Colon (tissue), 2 donors: ENCODE data around the gene PLPPR3.
"Not testable (repeated sequence)": the region's sequence is repeated elsewhere in the genome, so short reads cannot be mapped to it uniquely, and the experiment has no call there.

ENCODE experiments used
- FAIRE-seq: peaks from 2 replicates; lab custom pipeline; 2012; peaks lifted over from hg19 to GRCh38; lab: Jason Lieb, UNC
- donor health status: control.
- donor health status: control.

PLPPR3 gene

DNA sequence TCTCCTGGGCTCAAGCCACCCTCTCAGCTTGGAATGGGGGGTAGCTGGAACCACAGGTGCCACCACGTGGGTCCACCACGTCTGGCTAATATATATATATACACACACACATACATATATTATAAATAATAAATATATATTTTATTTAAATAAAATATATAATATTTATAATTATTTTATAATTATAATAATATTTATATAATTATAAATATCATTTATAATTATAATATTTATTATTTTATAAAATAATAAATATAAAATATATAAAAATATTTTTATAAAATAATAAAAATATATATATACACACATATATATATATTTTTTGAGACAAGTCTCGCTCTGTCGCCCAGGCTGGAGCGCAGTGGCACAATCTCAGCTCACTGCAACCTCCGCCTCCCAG lies 32.8 kb upstream of the PLPPR3 start:
- peak; percentile 83 for FAIRE-seq

DNA sequence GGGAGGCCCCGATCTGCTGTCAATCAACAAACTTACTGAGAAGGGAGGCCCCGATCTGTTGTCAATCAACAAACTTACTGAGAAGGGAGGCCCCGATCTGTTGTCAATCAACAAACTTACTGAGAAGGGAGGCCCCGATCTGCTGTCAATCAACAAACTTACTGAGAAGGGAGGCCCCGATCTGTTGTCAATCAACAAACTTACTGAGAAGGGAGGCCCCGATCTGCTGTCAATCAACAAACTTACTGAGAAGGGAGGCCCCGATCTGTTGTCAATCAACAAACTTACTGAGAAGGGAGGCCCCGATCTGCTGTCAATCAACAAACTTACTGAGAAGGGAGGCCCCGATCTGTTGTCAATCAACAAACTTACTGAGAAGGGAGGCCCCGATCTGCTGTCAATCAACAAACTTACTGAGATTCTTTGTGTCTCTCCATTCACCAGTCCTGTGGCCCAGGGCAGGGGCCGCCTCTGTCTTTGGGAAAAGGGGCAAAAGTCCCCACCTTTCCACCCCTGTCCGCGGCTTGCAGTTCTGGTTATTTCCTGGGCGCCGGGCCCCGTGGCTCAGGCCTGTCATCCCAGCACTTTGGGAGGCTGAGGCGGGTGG lies 32.0 kb upstream of the PLPPR3 start:
- not testable (repeated sequence) for FAIRE-seq

DNA sequence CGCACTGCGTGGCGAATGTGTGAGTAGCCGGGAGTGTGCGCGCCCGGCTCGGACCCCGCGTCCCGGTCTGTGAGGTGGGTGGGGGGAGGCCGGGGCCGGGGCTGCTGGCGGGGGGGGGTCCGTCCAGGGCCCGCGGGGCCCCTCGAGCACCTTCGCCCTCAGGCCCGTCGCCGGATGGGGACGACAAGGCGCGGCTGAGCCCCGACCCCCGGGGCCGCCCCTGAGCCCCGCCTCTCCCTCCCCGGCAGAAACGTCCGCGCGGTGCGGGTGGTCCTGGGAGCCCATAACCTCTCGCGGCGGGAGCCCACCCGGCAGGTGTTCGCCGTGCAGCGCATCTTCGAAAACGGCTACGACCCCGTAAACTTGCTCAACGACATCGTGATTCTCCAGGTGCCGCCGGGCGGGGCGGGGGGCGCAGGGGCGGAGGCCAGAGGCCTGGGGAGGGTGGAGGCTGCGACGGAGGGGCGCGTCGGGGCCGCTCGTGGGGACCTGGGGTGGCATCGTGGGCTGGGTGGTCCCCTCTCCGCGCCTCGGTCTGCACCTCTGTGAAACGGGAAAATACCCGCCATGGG lies 31.3 kb upstream of the PLPPR3 start:
- FAIRE-seq: no peak

DNA sequence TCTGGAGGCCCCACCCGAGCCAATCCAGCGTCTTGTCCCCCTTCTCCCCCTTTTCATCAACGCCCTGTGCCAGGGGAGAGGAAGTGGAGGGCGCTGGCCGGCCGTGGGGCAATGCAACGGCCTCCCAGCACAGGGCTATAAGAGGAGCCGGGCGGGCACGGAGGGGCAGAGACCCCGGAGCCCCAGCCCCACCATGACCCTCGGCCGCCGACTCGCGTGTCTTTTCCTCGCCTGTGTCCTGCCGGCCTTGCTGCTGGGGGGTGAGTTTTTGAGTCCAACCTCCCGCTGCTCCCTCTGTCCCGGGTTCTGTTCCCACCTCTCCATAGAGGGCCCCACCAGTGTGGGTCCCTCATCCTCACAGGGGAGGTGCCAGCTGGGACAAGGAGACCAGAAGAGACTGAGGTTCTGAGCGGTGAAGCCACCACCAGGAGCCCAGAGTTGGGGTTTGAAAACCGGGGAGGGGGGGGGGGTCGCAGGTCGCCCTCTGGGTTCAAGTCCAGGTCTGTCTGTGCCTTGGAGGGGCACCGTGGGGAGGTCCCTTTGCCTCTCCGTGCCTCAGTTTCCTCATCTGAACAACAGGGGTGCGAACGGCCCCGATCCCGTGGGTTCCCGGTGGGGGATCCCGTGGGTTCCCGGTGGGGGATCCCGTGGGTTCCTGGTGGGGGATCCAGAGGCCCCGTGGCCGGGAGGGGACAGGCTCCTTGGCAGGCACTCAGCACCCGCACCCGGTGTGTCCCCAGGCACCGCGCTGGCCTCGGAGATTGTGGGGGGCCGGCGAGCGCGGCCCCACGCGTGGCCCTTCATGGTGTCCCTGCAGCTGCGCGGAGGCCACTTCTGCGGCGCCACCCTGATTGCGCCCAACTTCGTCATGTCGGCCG lies 30.6 kb upstream of the PLPPR3 start, which contains the start of gene ELANE:
TSS of gene ELANE (plus strand) at position 168 of the 878 bp plus-strand sequence. CDS start at position 194, 26 bp downstream.
- FAIRE-seq: no peak

DNA sequence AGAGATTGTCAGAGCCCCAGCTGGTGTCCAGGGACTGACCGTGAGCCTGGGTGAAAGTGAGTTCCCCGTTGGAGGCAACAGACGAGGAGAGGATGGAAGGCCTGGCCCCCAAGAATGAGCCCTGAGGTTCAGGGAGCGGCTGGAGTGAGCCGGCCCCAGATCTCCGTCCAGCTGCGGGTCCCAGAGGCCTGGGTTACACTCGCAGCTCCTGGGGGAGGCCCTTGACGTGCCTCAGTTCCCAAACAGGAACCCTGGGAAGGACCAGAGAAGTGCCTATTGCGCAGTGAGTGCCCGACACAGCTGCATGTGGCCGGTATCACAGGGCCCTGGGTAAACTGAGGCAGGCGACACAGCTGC lies 29.2 kb upstream of the PLPPR3 start:
- no peak for FAIRE-seq

DNA sequence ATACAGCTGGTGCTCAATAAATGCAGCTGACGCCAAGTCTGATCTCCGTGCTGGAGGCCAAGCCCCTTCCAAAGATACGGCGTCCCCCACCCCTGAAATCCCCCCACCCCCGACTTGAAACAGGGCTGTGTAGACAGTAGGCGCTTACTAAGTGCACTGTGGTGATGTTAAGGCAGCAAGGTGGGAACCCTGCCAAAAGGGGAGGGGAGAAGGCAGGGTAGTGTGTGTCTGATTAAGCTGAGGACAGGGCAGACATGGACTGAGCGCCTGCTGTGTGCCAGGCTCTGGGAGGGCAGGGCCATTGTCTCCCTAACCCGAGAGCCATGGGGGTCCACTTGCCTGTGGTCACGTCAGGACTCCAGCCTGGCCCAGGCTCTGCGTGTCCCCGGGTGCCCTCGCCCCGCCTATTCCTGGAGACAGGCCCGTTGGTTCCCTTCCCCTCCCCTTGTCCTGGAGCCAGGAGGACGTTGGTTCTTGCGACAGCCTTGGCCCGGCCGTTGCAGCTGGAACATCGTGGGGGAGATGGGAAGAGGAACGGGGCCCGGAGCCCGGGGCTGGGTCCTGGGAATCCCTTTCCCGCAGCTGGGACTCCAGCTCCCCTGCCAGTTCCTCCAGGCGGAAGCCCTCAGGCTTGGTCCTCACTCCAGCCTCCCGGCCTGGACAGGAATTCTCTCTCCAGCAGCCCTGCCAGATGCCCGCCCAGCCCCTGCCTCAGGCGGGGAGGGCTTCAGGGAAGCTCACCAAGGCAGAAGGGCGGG lies 28.6 kb upstream of the PLPPR3 start:
- FAIRE-seq: no peak

DNA sequence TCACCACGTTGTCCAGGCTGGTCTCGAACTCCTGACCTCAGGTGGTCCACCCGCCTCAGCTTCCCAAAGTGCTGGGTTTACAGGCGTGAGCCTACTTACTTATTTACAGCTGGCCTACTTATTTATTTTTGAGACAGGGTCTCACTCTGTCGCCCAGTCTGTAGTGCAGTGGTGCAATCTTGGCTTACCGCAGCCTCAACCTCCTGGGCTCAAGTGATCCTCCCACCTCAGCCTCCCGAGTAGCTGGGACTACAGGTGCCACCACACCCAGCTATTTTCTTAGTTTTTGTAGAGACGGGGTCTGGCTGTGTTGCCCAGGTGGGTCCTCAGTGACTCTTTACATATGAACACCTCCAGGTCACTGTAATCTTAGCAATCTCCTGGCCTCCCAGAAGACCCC lies 27.4 kb upstream of the PLPPR3 start:
- not testable (repeated sequence) for FAIRE-seq

DNA sequence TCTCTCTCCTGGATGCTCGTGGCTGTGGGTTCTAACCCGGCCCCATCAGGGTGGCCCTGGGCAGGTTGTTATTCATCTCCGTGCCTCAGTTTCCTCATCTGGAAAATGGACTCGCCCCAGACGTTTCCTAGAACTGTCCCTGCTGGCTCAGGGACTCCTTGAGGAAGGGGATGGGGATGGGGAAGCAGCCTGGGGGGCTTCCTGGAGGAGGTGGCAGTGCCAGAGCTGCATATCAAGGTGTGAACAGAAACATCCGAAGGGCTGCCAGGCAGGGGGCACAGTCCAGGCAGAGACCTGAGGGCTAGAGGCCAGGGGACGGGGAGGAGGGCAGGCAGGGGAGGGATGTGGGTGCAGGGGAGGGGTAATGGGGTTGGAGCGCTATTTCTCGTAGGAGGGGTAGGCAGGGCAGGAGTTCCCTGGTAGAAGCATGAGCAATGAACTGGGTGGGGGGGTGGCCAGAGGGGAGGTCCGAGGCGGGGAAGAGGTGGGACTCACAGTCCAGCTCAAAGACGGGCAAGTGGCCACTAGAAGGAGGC lies 26.7 kb upstream of the PLPPR3 start:
- FAIRE-seq: no peak

DNA sequence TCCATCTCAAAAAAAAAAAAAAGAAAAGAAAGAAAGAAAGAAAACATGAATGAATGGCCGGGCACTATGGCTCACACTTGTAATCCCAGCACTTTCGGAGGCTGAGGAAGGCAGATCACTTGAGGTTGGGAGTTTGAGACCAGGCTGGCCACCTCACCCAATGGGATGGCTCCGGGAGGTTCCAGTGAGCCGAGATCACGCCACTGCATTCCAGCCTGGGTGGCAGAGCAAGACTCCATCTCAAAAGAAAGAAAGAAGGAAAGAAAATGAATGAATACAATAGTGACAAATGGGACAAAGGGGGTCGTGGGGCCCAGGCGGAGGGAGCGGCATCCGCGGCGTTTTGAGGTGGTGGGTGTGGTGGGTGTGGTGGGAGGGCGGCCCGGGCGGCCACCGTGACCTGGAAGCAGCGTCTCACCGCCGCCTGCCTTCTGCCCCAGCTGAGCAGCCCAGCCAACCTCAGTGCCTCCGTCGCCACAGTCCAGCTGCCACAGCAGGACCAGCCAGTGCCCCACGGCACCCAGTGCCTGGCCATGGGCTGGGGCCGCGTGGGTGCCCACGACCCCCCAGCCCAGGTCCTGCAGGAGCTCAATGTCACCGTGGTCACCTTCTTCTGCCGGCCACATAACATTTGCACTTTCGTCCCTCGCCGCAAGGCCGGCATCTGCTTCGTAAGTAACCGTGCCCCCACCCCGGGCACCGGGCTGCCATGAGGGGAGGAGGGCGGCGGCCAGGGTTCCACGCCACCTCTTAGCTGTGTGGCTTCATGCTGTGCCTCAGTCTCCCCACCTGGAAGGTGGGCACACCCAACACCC lies 24.2 kb upstream of the PLPPR3 start:
- FAIRE-seq: no peak

DNA sequence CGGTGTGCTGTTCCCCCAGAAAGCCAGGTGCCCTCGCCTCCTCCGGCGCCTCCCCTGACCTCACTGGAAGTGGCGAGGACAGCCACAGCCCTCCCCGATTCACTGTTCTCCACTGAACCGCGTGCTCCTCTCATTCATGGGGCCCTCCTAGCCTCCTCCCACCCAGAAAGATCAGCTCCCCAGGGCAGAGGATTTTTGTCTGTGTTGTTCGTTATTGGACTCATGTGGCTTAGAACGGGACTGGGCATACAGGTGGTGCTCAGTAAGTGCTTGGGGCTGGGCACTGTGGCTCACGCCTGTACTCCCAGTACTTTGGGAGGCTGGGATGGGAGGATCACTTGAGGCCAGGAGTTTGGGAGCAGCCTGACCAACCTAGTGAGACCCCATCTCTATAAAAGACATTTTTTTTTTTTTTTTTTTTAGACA lies 22.8 kb upstream of the PLPPR3 start:
- FAIRE-seq: no peak

DNA sequence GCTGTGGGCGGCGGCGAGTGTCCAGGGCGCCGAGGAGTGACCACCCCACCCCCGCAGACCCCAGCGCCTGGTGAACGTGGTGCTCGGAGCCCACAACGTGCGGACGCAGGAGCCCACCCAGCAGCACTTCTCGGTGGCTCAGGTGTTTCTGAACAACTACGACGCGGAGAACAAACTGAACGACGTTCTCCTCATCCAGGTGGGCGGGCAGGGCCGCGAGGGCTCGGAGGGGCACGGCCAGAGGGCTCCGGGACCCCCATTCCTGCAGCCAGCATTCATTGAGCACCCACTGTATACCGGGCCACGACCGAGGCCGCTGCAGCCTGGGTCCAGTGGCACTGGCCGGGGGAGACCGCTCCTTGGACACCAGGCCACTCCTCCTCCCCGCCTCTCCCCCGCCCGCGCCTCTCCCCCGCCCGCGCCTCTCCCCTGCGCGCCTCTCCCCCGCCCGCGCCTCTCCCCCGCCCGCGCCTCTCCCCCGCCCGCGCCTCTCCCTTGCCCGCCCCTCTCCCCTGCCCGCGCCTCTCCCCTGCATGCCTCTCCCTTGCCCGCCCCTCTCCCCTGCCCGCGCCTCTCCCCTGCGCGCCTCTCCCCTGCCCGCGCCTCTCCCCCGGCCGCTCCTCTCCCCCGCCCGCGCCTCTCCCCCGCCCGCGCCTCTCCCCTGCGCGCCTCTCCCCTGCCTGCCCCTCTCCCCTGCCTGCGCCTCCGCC lies 22.2 kb upstream of the PLPPR3 start:
- FAIRE-seq: no peak

DNA sequence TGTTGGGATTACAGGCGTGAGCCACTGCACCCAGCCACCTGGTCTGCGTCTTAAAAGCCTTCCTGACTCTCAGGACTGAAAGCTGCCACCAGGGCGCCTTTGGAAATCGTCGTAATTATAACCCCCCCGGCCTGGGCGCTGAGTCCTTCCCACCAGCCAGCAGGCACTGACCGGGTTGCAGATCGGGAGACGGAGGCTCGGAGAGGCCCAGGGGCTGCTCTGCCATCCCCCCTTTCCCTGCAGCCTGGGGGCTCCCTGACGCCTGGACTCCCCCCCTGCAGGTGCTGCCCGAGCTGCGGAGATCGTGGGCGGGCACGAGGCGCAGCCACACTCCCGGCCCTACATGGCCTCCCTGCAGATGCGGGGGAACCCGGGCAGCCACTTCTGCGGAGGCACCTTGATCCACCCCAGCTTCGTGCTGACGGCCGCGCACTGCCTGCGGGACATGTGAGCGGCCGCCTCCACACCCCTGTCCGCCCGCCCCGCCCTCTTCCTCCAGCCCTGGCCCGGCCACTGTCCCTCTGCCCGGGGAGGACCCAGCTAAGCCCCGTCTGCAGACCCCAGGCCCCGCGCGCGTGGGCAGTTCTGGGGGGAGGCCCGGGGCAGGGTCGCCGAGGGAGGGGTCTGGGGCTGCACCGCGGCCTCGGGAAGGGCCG lies 21.6 kb upstream of the PLPPR3 start:
- FAIRE-seq: no peak

DNA sequence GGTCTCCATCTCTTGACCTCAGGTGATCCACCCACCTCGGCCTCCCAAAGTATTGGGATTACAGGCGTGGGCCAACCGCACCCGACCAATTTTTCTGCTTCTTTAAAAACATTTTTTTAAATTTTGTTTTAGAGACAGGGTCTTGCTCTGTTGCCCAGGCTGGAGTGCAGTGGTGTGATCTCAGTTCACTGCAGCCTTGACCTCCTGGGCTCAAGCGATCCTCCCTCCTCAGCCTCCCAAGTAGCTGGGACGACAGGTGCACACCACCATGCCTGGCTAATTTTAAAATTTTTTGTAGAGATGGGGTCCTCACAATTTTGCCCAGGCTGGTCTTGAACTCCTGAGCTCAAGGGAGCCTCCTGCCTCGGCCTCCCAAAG lies 21.0 kb upstream of the PLPPR3 start:
- FAIRE-seq: not testable (repeated sequence)

DNA sequence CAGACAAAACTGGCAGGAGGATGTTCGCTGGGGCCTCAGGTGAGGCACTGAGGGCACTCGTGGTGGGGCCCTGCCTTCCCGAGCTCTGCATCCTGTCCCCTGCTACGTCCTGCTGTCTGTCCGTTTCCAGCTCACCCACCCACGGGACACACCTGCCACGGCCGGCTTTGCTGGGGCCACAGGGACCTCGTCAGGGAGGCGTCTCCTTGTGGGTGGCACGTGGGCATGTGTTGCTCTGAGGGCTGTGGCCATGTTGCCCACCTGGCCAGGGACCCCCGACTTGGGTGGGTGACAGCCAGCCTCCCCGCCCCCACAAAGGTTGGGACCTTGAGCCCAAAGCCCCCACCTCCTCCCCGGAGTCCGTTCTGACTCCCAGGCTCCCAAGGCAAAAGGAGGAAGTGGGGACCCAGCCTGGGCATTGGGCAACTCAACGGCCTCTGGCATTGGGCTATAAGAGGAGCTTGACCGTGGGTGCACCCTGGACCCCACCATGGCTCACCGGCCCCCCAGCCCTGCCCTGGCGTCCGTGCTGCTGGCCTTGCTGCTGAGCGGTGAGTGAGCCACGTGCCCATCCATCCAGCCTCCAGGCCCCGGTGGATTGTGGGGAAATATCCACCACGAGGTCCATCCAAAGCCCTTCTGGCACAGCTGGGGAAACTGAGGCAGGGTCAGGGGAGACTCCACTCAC lies 18.9 kb upstream of the PLPPR3 start, which contains the start of gene PRTN3:
TSS of gene PRTN3 (plus strand) at position 481 of the 688 bp plus-strand sequence. CDS start at position 491, 10 bp downstream.
- FAIRE-seq: no peak

DNA sequence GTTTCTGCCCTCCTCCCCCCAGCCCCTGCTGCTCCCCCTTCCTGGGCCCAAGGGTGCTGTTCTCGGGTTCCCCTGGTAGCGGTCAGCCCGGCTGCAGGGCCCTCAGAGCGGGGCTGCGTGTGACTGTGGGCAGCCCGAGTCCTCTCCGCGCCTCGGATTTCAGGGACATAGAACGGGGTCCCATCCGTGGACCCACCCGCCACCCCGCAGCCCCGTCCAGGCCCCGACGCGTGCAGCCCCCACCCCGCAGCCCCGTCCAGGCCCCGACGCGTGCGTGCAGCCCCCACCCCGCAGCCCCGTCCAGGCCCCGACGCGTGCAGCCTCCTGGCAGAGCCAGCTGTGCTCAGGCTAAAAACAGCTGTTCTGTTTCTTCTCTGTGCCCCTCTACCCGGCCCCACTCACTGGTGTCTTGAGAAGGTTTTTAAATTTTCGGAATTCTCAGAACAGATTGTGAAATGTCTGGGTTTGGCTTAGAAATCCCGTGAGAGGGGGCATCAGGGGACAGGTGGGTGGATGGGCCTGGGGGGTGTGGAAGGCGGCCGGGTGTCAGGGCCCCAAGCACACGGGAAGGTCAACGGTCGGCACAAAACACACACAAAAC lies 13.6 kb upstream of the PLPPR3 start:
- FAIRE-seq: no peak

DNA sequence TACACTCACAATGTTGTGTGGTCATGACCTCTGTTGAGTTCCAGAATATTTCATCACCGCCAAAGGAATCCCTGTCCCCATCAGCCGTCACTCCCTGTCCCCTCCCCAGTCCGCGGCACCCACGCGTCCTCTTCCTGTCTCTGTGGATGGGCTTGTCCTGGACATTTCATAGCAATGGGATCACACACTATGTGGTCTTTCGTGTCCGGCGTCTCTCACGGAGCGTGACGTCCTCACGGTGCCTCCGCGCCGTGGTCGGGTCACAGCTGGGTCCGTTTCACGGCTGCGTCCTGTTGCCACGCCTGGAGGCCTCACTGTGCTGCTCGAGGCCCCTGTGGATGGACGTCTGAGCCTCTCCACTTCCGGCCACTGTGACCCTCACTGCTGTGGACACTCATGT lies 12.5 kb upstream of the PLPPR3 start:
- no peak for FAIRE-seq

DNA sequence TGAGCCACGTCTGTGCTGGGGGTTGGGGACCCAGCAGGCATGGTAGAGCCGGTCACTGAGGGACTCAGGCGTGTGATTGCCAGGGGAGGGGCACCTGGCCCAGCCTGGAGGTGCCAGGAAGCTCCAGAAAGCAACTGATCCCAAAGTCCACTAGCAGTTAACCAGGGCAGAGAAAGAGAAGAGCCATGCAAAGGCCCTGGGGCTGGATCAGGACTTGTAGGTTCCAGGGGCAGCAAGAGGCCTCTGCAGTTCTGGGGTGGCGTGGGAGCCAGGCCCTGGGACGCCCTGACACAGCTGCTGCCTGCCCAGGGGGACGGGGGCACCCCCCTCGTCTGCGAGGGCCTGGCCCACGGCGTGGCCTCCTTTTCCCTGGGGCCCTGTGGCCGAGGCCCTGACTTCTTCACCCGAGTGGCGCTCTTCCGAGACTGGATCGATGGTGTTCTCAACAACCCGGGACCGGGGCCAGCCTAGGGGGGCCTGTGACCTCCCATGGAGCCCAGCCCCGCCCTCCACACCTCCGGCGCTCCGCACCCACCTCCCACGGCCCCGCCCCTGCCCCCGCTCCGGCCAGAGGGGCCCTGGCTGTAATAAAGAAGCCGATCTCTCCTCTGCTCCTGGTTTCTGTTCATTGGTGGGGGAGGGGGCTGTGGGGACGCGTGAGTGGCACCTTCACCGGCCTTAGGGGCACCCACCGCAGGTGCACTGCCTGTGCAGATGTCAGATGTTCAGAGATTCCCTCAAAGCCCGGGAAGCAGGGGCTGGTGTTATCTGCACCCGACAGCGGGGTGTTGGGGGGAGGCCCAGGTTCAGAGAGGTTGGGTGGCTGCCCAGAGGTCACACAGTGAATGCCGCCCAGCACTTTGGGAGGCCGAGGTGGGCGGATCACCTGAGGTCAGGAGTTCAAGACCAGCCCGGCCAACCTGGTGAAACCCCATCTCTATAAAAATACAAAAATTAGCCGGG lies 9.9 kb upstream of the PLPPR3 start:
- no peak for FAIRE-seq
